NCI-H146 treated with DMSO at 0.1 percent for 48 hours (cell line): Measurements from ENCODE around the gene GAGE12C.
"Not testable (repeated sequence)": the region's sequence is repeated elsewhere in the genome, so short reads cannot be mapped to it uniquely, and the experiment has no call there.

ENCODE experiments used
- DNase-seq: peaks from one replicate; lab custom pipeline; 2025; ENCODE audit not compliant: unreplicated experiment; lab: John Stamatoyannopoulos, UW

The GAGE12C gene

GRCh38 chrX:49531877-49532276 is at the start of gene GAGE12C:
Gene GAGE12C, plus strand, starts transcription at chrX:49532177. Its CDS starts 1,155 bp downstream, at chrX:49533332.
- DNase-seq, result not testable (repeated sequence)

- not testable (repeated sequence) for DNase-seq
These were observed 9.5 kb downstream of the GAGE12C start, which contains the start of gene GAGE12D for GRCh38 chrX:49541433-49541832. Gene GAGE12D, plus strand, starts transcription at chrX:49541733. Its CDS starts 1,155 bp downstream, at chrX:49542888.

- not testable (repeated sequence) for DNase-seq
These were observed 19.0 kb downstream of the GAGE12C start, which contains the start of gene GAGE12E for GRCh38 chrX:49550989-49551388. Gene GAGE12E, plus strand, starts transcription at chrX:49551289. Its CDS starts 1,155 bp downstream, at chrX:49552444.

- not testable (repeated sequence) for DNase-seq
These were observed 28.6 kb downstream of the GAGE12C start, which contains the start of gene GAGE12F for GRCh38 chrX:49560542-49560941. Gene GAGE12F, plus strand, starts transcription at chrX:49560842. Its CDS starts 1,155 bp downstream, at chrX:49561997.

- DNase-seq, result not testable (repeated sequence)
These were observed 36.8 kb downstream of the GAGE12C start for GRCh38 chrX:49568728-49569127.

GRCh38 chrX:49569152-49569551 is 37.2 kb downstream of the GAGE12C start:
- DNase-seq, result not testable (repeated sequence)

- DNase-seq, result not testable (repeated sequence)
These were observed 38.1 kb downstream of the GAGE12C start, which contains the start of gene GAGE12G for GRCh38 chrX:49570100-49570499. Gene GAGE12G, plus strand, starts transcription at chrX:49570400. Its CDS starts 1,155 bp downstream, at chrX:49571555.

GRCh38 chrX:49579649-49580048 is 47.7 kb downstream of the GAGE12C start, which contains the start of gene GAGE12H:
Gene GAGE12H, plus strand, starts transcription at chrX:49579949. Its CDS starts 1,155 bp downstream, at chrX:49581104.
- DNase-seq, result not testable (repeated sequence)
